D721Med (cell line): ENCODE measurements around the gene HAPLN2.

Experiments
- DNase-seq: peaks from one replicate; pipeline ENCODE4 v3.0.0; 2011; ENCODE audit warnings: low spot score; ENCODE audit not compliant: insufficient read length
- FAIRE-seq: peaks from 2 replicates; lab custom pipeline; 2011; peaks lifted over from hg19 to GRCh38; lab: Jason Lieb, UNC
- CTCF ChIP-seq: IDR thresholded peaks from 2 replicates; pipeline ENCODE4 v1.5.1; 2012; ENCODE audit warnings: mild to moderate bottlenecking, control low read depth; ENCODE audit not compliant: insufficient read depth; ENCODE audit errors: missing control alignments

HAPLN2 gene

GRCh38 chr1:156669794-156670193 is 50.6 kb downstream of the HAPLN2 start:
- TF ChIP-seq CTCF: no peak
- FAIRE-seq (no peak), DNase-seq (no peak)

GRCh38 chr1:156670359-156670758 is 51.1 kb downstream of the HAPLN2 start:
- no peak for DNase-seq
- FAIRE-seq: no peak
- TF ChIP-seq CTCF: no peak

GRCh38 chr1:156670791-156671190 is 51.6 kb downstream of the HAPLN2 start:
- TF ChIP-seq CTCF: no peak
- no peak for DNase-seq
- no peak for FAIRE-seq

GRCh38 chr1:156671804-156672203 is 52.6 kb downstream of the HAPLN2 start:
- TF ChIP-seq CTCF: no peak

GRCh38 chr1:156673387-156674121 is 54.3 kb downstream of the HAPLN2 start:
- no peak for DNase-seq
- FAIRE-seq: no peak
- no peak for TF ChIP-seq CTCF

More at GRCh38 chr1:156671804-156672203, 52.6 kb downstream of the HAPLN2 start:
- DNase-seq (no peak), FAIRE-seq (no peak)
